Panc1 (cell line): ENCODE data around the gene P2RY2.

Experiments used
- CTCF ChIP-seq: fragments of 450-650 bp; IDR thresholded peaks from 2 replicates; pipeline ENCODE4 v1.5.1; 2017; ENCODE audit warnings: mild to moderate bottlenecking
- REST ChIP-seq, 2 experiments: IDR thresholded peaks; 2 replicates each; pipeline ENCODE4 v1.6.1; 2011 to 2012; ENCODE audit warnings: low read depth in 2 of 2, control low read depth in 1 of 2, low read length in 1 of 2, mild to moderate bottlenecking in 1 of 2, moderate library complexity in 1 of 2; ENCODE audit not compliant: insufficient read depth in 1 of 2

GRCh38 chr11:73275381-73275750 is 57.3 kb downstream of the P2RY2 start:
- TF ChIP-seq CTCF (no peak), REST (IDR thresholded peaks at IDR 0.05; ENCODE audit: insufficient read depth in 1 of 2, low read depth in 2 of 2, low read length in 1 of 2) (no peak)
